GM12891 (cell line): ENCODE data around the gene IL6R.

Experiments used
- POLR2AphosphoS5 ChIP-seq: IDR thresholded peaks from 2 replicates; pipeline ENCODE4 v1.6.1; 2011; ENCODE audit warnings: low read depth, low read length, control low read depth
- POU2F2 ChIP-seq: IDR thresholded peaks from 2 replicates; pipeline ENCODE4 v1.6.1; 2011; ENCODE audit warnings: low read depth, mild to moderate bottlenecking, control low read depth, low read length, moderate library complexity

DNA sequence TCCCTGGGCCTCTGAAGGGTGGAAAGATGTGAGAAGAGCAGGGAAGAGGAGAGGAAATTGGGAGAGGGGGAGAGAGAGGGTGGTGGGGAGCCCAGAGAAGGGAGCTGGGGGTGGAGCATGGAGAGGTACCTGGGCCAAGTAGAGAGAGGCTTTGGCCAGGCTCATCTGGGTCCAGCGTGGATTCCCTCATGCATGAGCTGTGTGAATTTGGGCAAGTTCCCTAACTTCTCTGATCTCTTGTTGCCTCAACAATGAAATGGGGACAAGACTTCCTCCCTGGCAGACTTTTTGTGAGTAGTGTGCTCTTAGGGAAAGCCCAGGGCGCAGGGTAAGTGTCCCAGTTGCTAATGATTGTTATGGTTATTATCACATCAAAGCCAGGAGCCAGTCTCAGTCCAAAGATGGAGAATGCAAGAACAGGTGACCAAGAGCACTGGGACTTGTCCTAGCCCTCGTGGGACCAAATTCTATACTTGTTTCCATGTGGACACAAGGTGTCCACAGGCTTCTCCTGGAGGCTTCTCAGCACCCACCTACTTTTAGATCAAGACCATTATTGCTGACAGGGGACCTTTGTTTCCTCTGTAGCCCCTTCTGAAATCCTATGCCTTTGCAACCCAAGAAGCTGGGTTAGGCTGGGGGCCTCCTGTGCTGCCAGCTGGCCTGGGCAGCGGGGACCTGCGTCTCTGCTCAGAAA is 13.9 kb downstream of the IL6R start:
- TF ChIP-seq POU2F2 (no peak), POLR2AphosphoS5 (no peak)
